HG03045 (cell line): ENCODE results near the gene HTR4.
"Not testable (repeated sequence)": the region's sequence is repeated elsewhere in the genome, so short reads cannot be mapped to it uniquely, and the experiment has no call there.

Experiments
- ATAC-seq: cut with Tn5 transposase; IDR thresholded peaks from one replicate; pipeline ENCODE4 v1.9.1; 2021; ENCODE audit warnings: mild to moderate bottlenecking, moderate library complexity; ENCODE audit not compliant: unreplicated experiment

The HTR4 gene

GRCh38 chr5:148482697-148483462, 171.4 kb downstream of the HTR4 start:
- ATAC-seq = peak; percentile 73

GRCh38 chr5:148482196-148482595, 172.1 kb downstream of the HTR4 start:
- ATAC-seq = no peak

- ATAC-seq = no peak
These were observed 176.9 kb downstream of the HTR4 start for GRCh38 chr5:148477429-148477828.

- no peak for ATAC-seq
These were observed 178.0 kb downstream of the HTR4 start for GRCh38 chr5:148476302-148476701.

- no peak for ATAC-seq
These were observed 180.3 kb downstream of the HTR4 start for GRCh38 chr5:148474025-148474511.

- no peak for ATAC-seq
These were observed 182.9 kb downstream of the HTR4 start for GRCh38 chr5:148471379-148471778.

GRCh38 chr5:148469501-148469935, 184.8 kb downstream of the HTR4 start:
- no peak for ATAC-seq

- not testable (repeated sequence) for ATAC-seq
These were observed 185.6 kb downstream of the HTR4 start for GRCh38 chr5:148468746-148469145.

GRCh38 chr5:148467958-148468357, 186.4 kb downstream of the HTR4 start:
- no peak for ATAC-seq

- ATAC-seq = no peak
These were observed 188.1 kb downstream of the HTR4 start for GRCh38 chr5:148466236-148466580.

GRCh38 chr5:148465381-148466235, 188.7 kb downstream of the HTR4 start:
- no peak for ATAC-seq

- ATAC-seq = no peak
These were observed 194.7 kb downstream of the HTR4 start for GRCh38 chr5:148459669-148460068.

GRCh38 chr5:148458036-148458888, 196.1 kb downstream of the HTR4 start:
- ATAC-seq = no peak

GRCh38 chr5:148457183-148457620, 197.1 kb downstream of the HTR4 start:
- ATAC-seq = no peak

- ATAC-seq = no peak
These were observed 199.1 kb downstream of the HTR4 start for GRCh38 chr5:148455185-148455584.

GRCh38 chr5:148454576-148454975, 199.8 kb downstream of the HTR4 start:
- no peak for ATAC-seq

- no peak for ATAC-seq
These were observed 201.7 kb downstream of the HTR4 start for GRCh38 chr5:148452499-148453193.

- ATAC-seq = no peak
These were observed 207.7 kb downstream of the HTR4 start for GRCh38 chr5:148446611-148447010.

- ATAC-seq = no peak
These were observed 208.7 kb downstream of the HTR4 start for GRCh38 chr5:148445578-148445977.

- ATAC-seq = peak; percentile 80
These were observed 210.3 kb downstream of the HTR4 start for GRCh38 chr5:148443998-148444397.
